HepG2 (cell line): ENCODE measurements around the gene NPNT. TPM values are rescaled to one million over a fixed set of nuclear protein-coding genes. Genes with fewer than 3 reads are reported as not detected.
A peak's percentile ranks its signal among the peaks of the same experiment; 100 is the strongest.
"Not testable (repeated sequence)": the region's sequence is repeated elsewhere in the genome, so short reads cannot be mapped to it uniquely, and the experiment has no call there.

Source experiments
- ATAC-seq: fragments of 200-7000 bp; cut with Tn5 transposase; 3 replicates; pipeline ENCODE4 v1.9.1; 2020; ENCODE audit warnings: mild to moderate bottlenecking, moderate library complexity
- BruUV-seq: library from RNA; stranded (reverse); fragments of 400-500 nt; replicated peaks from 2 replicates; lab custom pipeline; 2021; lab: Mats Ljungman, UMichigan
- CTCF ChIA-PET: fragments of 300-600 bp; formaldehyde crosslinking; extraction: SDS; loops from one replicate; lab custom pipeline; 2021; ENCODE audit warnings: low total read pairs, inconsistent platforms, low intra/inter-chr PET ratio; lab: Yijun Ruan, JAX
- POLR2A ChIA-PET: fragments of 350-600 bp; sonication (Branson Sonifier 250); formaldehyde crosslinking; loops from one replicate; lab custom pipeline; 2020; ENCODE audit warnings: antibody characterized with exemption, inconsistent platforms; lab: Yijun Ruan, JAX
- DNase-seq: peaks from one replicate; pipeline ENCODE4 v3.0.0-alpha.2; 2015; ENCODE audit warnings: low spot score
- FAIRE-seq: peaks from 3 replicates; lab custom pipeline; 2011; peaks lifted over from hg19 to GRCh38; lab: Jason Lieb, UNC
- H2AFZ ChIP-seq: one replicate; pipeline ENCODE4 v1.6.1; 2011; ENCODE audit warnings: low read length, inconsistent platforms
- H3K27ac ChIP-seq: fragments of 300-600 bp; 3 replicates; pipeline ENCODE4 v1.8.0; 2011; ENCODE audit warnings: mixed run types, mild to moderate bottlenecking, mixed read lengths, low read length, inconsistent platforms; ENCODE audit not compliant: insufficient read depth; ENCODE audit errors: extremely low read length
- H3K27me3 ChIP-seq, 2 experiments: fragments of 200-600 bp in 1 of 2; 2 replicates in 1 of 2; 3 replicates in 1 of 2; pipeline versions ENCODE4 v1.6.0 to v1.8.0; 2011; ENCODE audit warnings: low read length in 2 of 2, mild to moderate bottlenecking in 2 of 2, moderate library complexity in 2 of 2, inconsistent platforms in 1 of 2; ENCODE audit not compliant: insufficient read depth in 2 of 2, control insufficient read depth in 1 of 2
- H3K36me3 ChIP-seq, 2 experiments: fragments of 200-600 bp in 1 of 2; replicated peaks in 1 of 2; 2 replicates in 1 of 2; 3 replicates in 1 of 2; pipeline versions ENCODE4 v1.5.1 to v1.8.0; 2011; ENCODE audit warnings: low read length in 2 of 2, inconsistent platforms in 1 of 2; ENCODE audit not compliant: insufficient read depth in 2 of 2, control insufficient read depth in 1 of 2
- H3K4me1 ChIP-seq: 2 replicates; pipeline ENCODE4 v1.5.1; 2012; ENCODE audit warnings: low read length, inconsistent platforms; ENCODE audit not compliant: insufficient read depth
- H3K4me2 ChIP-seq: 2 replicates; pipeline ENCODE4 v1.6.0; 2011; ENCODE audit warnings: low read depth, low read length, inconsistent platforms
- H3K4me3 ChIP-seq, 3 experiments: fragments of 200-600 bp in 1 of 3; sonication (generic), shearing (Covaris generic) in 1 of 3; replicated peaks in 1 of 3; 2 replicates each; pipeline ENCODE4 v1.5.1; 2011 to 2016; ENCODE audit warnings: low read length in 3 of 3, inconsistent platforms in 2 of 3, low read depth in 2 of 3, mild to moderate bottlenecking in 2 of 3, control low read depth in 1 of 3, mixed read lengths in 1 of 3; ENCODE audit not compliant: insufficient read depth in 1 of 3
- H3K79me2 ChIP-seq: one replicate; pipeline ENCODE4 v1.6.1; 2011; ENCODE audit warnings: low read length, inconsistent platforms; ENCODE audit not compliant: insufficient read depth
- H3K9ac ChIP-seq: 2 replicates; pipeline ENCODE4 v1.6.0; 2011; ENCODE audit warnings: mild to moderate bottlenecking, low read depth, low read length, inconsistent platforms; ENCODE audit not compliant: insufficient read depth
- H3K9me3 ChIP-seq: 2 replicates; pipeline ENCODE4 v1.5.1; 2012; ENCODE audit warnings: mild to moderate bottlenecking, low read length
- H4K20me1 ChIP-seq: 2 replicates; pipeline ENCODE4 v1.6.0; 2011; ENCODE audit warnings: inconsistent platforms, mild to moderate bottlenecking, low read length, moderate library complexity; ENCODE audit not compliant: insufficient read depth
- CENPT ChIP-seq: sonication (generic); formaldehyde crosslinking; IDR thresholded peaks from 2 replicates; pipeline ENCODE4 v1.8.0; 2022; ENCODE audit warnings: low read depth, mild to moderate bottlenecking, moderate library complexity, missing genetic modification reagents
- EP300 ChIP-seq, 3 experiments: sonication (generic) in 1 of 3; formaldehyde crosslinking in 1 of 3; IDR thresholded peaks; 2 replicates each; pipeline versions ENCODE4 v1.5.1 to v1.6.1; 2011 to 2020; ENCODE audit warnings: low read depth in 2 of 3, low read length in 2 of 3, borderline replicate concordance in 1 of 3, improper control_type of control experiment in 1 of 3, mild to moderate bottlenecking in 1 of 3, missing genetic modification reagents in 1 of 3, moderate library complexity in 1 of 3
- EZH2 ChIP-seq: conservative IDR thresholded peaks from 2 replicates; pipeline ENCODE4 v1.6.1; 2012; ENCODE audit warnings: mild to moderate bottlenecking, low read depth, low read length, moderate library complexity
- HHEX ChIP-seq: IDR thresholded peaks from 2 replicates; pipeline ENCODE4 v1.6.1; 2016; ENCODE audit warnings: control low read depth
- KLF11 ChIP-seq: IDR thresholded peaks from 2 replicates; pipeline ENCODE4 v1.6.1; 2016; ENCODE audit warnings: missing compliant biosample characterization
- NR2F6 ChIP-seq, 2 experiments: IDR thresholded peaks; 2 replicates each; pipeline ENCODE4 v1.6.1; 2016; ENCODE audit warnings: antibody characterized with exemption in 1 of 2, mild to moderate bottlenecking in 1 of 2
- RELA ChIP-seq: sonication (generic); formaldehyde crosslinking; IDR thresholded peaks from 2 replicates; pipeline ENCODE4 v1.4.0; 2020; ENCODE audit warnings: missing genetic modification reagents
- SOX5 ChIP-seq: IDR thresholded peaks from 2 replicates; pipeline ENCODE4 v1.6.1; 2016; ENCODE audit warnings: borderline replicate concordance
- SP2 ChIP-seq: sonication (generic); formaldehyde crosslinking; IDR thresholded peaks from 2 replicates; pipeline ENCODE4 v1.5.1; 2020; ENCODE audit warnings: mild to moderate bottlenecking, missing genetic modification reagents
- SP5 ChIP-seq: IDR thresholded peaks from 2 replicates; pipeline ENCODE4 v1.6.1; 2016; ENCODE audit warnings: low read depth, borderline replicate concordance
- ZBTB20 ChIP-seq: sonication (generic); formaldehyde crosslinking; IDR thresholded peaks from 2 replicates; pipeline ENCODE4 v1.8.1; 2023; ENCODE audit warnings: missing genetic modification reagents, low read depth, mild to moderate bottlenecking, borderline replicate concordance
- ZFP1 ChIP-seq: IDR thresholded peaks from 2 replicates; pipeline ENCODE4 v1.6.1; 2016
- ZNF841 ChIP-seq: sonication (generic); formaldehyde crosslinking; IDR thresholded peaks from 2 replicates; pipeline ENCODE4 v1.8.1; 2023; ENCODE audit warnings: missing genetic modification reagents, borderline replicate concordance
- WGBS: methylation state at CpG from one replicate; pipeline ENCODE4 v1.1.6; 2017; ENCODE audit warnings: low lambda C conversion rate; 5-methylcytosine and 5-hydroxymethylcytosine counted together
- in situ Hi-C: cut with HindIII; loops from 2 replicates; pipeline ENCODE4 v1.10.0; 2017; ENCODE audit warnings: low pct_unique_long_range_greater_than_20kb; ENCODE audit not compliant: extremely low pct_ligation_motif_present
- intact Hi-C: fragments of 100-400 bp; cut with micrococcal nuclease; formaldehyde crosslinking; loops from one replicate; pipeline ENCODE4 v1.10.0; 2022; ENCODE audit not compliant: unreplicated experiment
- polyA plus RNA-seq, 8 experiments: library from polyadenylated mRNA; depleted of rRNA in 3 of 8; stranded (reverse) in 7 of 8; unstranded in 1 of 8; fragments of >200 nt; fragmentation: Illumina TruSeq in 4 of 8; extraction: Trizol in 4 of 8; gene quantifications; 2 replicates each; pipeline versions ENCODE4 v1.2.1 to v1.2.3, GENCODE V29; 2011 to 2016; ENCODE audit warnings: low read depth in 4 of 8, missing spikeins in 1 of 8, mixed read lengths in 1 of 8; ENCODE audit not compliant: insufficient read depth in 1 of 8
- total RNA-seq, 5 experiments: library from RNA; depleted of rRNA; stranded (reverse); fragments of >200 nt; fragmentation: Illumina TruSeq; extraction: Trizol; gene quantifications; 2 replicates each; pipeline ENCODE4 v1.2.3, GENCODE V29; 2016; ENCODE audit warnings: low read depth in 1 of 5

NPNT gene
- total and polyA plus RNA-seq, 2 of the 13 experiments (the other 11 are each of a cell fraction or from before 2014, with no cell fraction given), result 1.1 to 19.1 TPM

- CTCF ChIA-PET, result no interaction called here
- peak; percentile 23; the same call in 1 of the 3 replicates for ATAC-seq
- POLR2A ChIA-PET, result no interaction called here
- Histone ChIP-seq H3K27ac (no peak overlapping the region), H3K4me1 (peaks cover 9% of the 10 kb centered on the region), H3K4me3 (no peak overlapping the region), H3K36me3 (no peaks in the 10 kb centered on the region), H3K9me3 (no peaks in the 10 kb centered on the region), H4K20me1 (no peaks in the 10 kb centered on the region), H2AFZ (no peak overlapping the region), H3K79me2 (no peaks in the 10 kb centered on the region), H3K27me3 (no peaks in the 10 kb centered on the region; a peak in 1 of 5 replicates), H3K4me2 (no peak overlapping the region), H3K9ac (no peak overlapping the region)
- TF ChIP-seq HHEX (no peak), KLF11 (CRISPR knock-in tag) (no peak), EP300 (IDR thresholded peaks at IDR 0.05; ENCODE audit: low read depth in 2 of 2, low read length in 2 of 2) (no peak), EP300 (CRISPR knock-in tag; IDR thresholded peaks at IDR 0.05; ENCODE audit: borderline replicate concordance) (no peak), ZBTB20 (CRISPR knock-in tag) (no peak), SP2 (CRISPR knock-in tag) (no peak), NR2F6 (IDR thresholded peaks at IDR 0.05) (no peak), NR2F6 (CRISPR knock-in tag; IDR thresholded peaks at IDR 0.05) (no peak), SP5 (CRISPR knock-in tag) (no peak), CENPT (CRISPR knock-in tag) (no peak), RELA (CRISPR knock-in tag) (no peak), ZFP1 (CRISPR knock-in tag) (no peak), SOX5 (CRISPR knock-in tag) (no peak), ZNF841 (CRISPR knock-in tag) (no peak), EZH2 (no peak)
- DNase-seq, result peak; percentile 3
- in situ Hi-C loops (no loop called here), intact Hi-C loops (no loop called here)
- FAIRE-seq, result no peak
- no TSS peak for BruUV-seq
- WGBS, result 78% methylated on average over 3 of the region's 3 CpGs
These were observed 44.1 kb upstream of the NPNT start for GRCh38 chr4:105851196-105851595.

- ATAC-seq, POLR2A ChIA-PET, BruUV-seq, in situ Hi-C loops, DNase-seq, H4K20me1 ChIP-seq, H3K9me3 ChIP-seq, H2AFZ ChIP-seq, H3K36me3 ChIP-seq, intact Hi-C loops, H3K27ac ChIP-seq, H3K79me2 ChIP-seq, CTCF ChIA-PET, H3K4me1 ChIP-seq, H3K27me3 ChIP-seq, H3K4me2 ChIP-seq, H3K9ac ChIP-seq, FAIRE-seq, H3K4me3 ChIP-seq: not testable (repeated sequence)
- WGBS, result 100% methylated on average over 2 of the region's 2 CpGs
These were observed 43.0 kb upstream of the NPNT start for GRCh38 chr4:105852230-105852629.
